NOMO-1 (cell line): ENCODE results near the gene CCDC198.

Experiments
- DNase-seq, 2 experiments: peaks; one replicate each; lab custom pipeline; 2025; ENCODE audit not compliant: unreplicated experiment in 2 of 2; lab: John Stamatoyannopoulos, UW

CCDC198 gene

GRCh38 chr14:57470909-57471308, 22.7 kb downstream of the CCDC198 start:
- no peak for DNase-seq

DNA sequence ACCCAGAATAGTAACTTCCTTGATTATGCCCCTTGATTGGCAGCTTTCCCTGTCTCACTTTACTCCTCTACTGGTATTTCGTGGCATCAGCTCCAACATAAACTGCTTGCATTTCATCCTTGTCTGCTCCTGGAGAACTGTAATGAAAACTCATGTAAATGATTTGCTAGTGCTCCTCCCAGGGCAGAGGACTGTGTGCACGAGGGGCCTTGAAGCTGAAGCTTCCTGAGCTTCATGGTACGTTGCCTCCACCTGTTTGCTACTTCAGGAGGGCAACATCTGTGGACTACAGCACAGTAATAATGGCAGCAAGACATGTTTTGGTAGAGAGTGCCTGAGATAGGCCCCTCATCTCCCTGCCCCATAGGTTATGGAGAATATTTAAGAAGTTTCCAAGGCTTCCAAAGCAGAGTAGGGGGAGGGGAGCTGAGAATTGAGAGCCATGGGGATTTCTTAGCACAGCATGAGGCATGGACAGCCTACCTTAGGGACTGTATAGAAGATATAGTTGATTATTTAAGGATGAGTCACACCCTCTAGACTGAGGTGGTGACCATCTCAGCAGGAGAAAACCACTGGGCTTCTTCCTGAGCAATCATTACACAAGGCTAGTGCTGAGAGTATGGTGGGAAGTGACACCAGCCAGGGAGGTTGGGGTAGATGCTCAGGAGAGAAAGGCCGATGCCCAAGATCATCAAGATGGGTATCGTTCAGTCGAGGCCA, 29.5 kb downstream of the CCDC198 start:
- no peak for DNase-seq

DNA sequence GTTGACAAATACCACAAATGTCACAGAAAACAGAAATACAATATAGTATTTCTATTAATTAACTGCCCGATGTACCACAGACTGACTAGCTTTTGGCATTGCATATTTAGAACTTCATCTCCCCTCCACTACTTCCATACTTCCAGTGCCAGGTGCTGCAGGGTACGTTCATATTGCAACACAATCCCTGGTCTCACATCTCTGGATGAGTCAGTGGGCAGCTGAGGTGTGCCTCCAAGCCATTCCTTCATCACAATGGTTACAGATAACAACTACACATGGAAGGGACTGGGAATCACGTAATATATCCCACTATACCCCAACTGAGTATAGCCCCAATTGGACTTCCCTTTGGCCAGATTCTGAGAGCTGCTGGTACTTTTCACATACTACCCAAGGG, 31.1 kb downstream of the CCDC198 start:
- DNase-seq = no peak

DNA sequence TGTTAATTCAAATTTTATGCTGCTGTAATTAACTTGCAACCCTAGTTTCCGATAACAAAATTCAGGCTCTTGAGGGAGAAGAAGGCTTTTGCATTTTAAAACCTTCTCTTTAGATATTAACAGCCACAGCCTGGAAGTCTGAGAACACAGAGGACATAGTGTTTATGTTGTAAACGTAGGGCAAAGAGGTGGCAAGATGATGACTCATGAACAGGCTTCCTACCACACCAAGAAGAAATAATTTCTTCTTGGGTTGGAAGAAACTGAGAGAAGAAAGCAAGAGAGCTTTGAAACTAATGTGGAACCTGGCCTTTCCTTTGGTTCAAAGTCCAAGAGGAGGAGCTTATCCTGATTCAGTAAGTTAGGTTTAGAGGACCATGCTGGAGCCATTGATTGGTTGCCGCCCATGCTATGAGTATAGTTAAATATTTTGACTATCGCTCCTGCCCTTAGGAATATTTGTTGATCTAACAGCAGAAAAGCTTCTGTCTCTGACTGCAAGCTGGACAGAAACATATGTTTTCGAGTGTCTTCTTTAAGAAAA, 31.8 kb downstream of the CCDC198 start:
- no peak for DNase-seq

- no peak for DNase-seq
Observed at GRCh38 chr14:57435923-57436322, 57.7 kb downstream of the CCDC198 start.

GRCh38 chr14:57420986-57421385, 72.7 kb downstream of the CCDC198 start:
- no peak for DNase-seq

GRCh38 chr14:57420033-57420432, 73.6 kb downstream of the CCDC198 start:
- no peak for DNase-seq
